Hepatocyte (in vitro differentiated cells): Measurements from ENCODE around the gene PIM1. TPM values are rescaled to one million over a fixed set of nuclear protein-coding genes. Genes with fewer than 3 reads are reported as not detected.

Experiments
- DNase-seq: peaks from one replicate; pipeline ENCODE4 v3.0.0-alpha.2; 2016; ENCODE audit warnings: low spot score
- H2AFZ ChIP-seq: fragments of 200-600 bp; sonication (generic); 2 replicates; pipeline ENCODE4 v1.6.0; 2016; ENCODE audit warnings: antibody characterized with exemption, mild to moderate bottlenecking
- H3K27ac ChIP-seq: fragments of 200-600 bp; sonication (generic); 2 replicates; pipeline ENCODE4 v1.5.1; 2016; ENCODE audit warnings: mild to moderate bottlenecking
- H3K27me3 ChIP-seq: fragments of 200-600 bp; sonication (generic); 2 replicates; pipeline ENCODE4 v1.6.1; 2016
- H3K36me3 ChIP-seq: fragments of 200-600 bp; sonication (generic); replicated peaks from 2 replicates; pipeline ENCODE4 v1.5.1; 2016; ENCODE audit warnings: low read depth; ENCODE audit not compliant: insufficient read depth
- H3K4me1 ChIP-seq: fragments of 200-600 bp; sonication (generic); 2 replicates; pipeline ENCODE4 v1.5.1; 2016; ENCODE audit warnings: mild to moderate bottlenecking, moderate library complexity; ENCODE audit not compliant: insufficient read depth
- H3K4me2 ChIP-seq: fragments of 200-600 bp; sonication (generic); 2 replicates; pipeline ENCODE4 v1.6.0; 2016
- H3K4me3 ChIP-seq: fragments of 200-600 bp; sonication (generic); 2 replicates; pipeline ENCODE4 v1.5.1; 2016; ENCODE audit warnings: mild to moderate bottlenecking
- H3K79me2 ChIP-seq: fragments of 200-600 bp; sonication (generic); 2 replicates; pipeline ENCODE4 v1.6.0; 2017; ENCODE audit warnings: mild to moderate bottlenecking
- H3K9me2 ChIP-seq: fragments of 200-600 bp; sonication (generic); replicated peaks from 2 replicates; pipeline ENCODE4 v1.6.0; 2017; ENCODE audit warnings: mild to moderate bottlenecking; ENCODE audit not compliant: insufficient read depth
- H3K9me3 ChIP-seq: fragments of 200-600 bp; sonication (generic); 2 replicates; pipeline ENCODE4 v1.5.1; 2016; ENCODE audit warnings: low read depth, mild to moderate bottlenecking
- H4K20me1 ChIP-seq: fragments of 200-600 bp; sonication (generic); 2 replicates; pipeline ENCODE4 v1.6.0; 2016; ENCODE audit warnings: mild to moderate bottlenecking; ENCODE audit not compliant: insufficient read depth, poor library complexity, severe bottlenecking
- EZH2 ChIP-seq: fragments of 200-600 bp; sonication (generic); IDR thresholded peaks from 2 replicates; pipeline ENCODE4 v1.6.1; 2016; ENCODE audit warnings: antibody characterized with exemption, mild to moderate bottlenecking, borderline replicate concordance
- EZH2phosphoT487 ChIP-seq: fragments of 200-600 bp; sonication (generic); IDR thresholded peaks from one replicate; pipeline ENCODE4 v1.6.1; 2018; ENCODE audit warnings: antibody characterized with exemption, mild to moderate bottlenecking, low read depth, moderate library complexity; ENCODE audit not compliant: unreplicated experiment, severe bottlenecking
- WGBS: methylation state at CpG from one replicate; pipeline ENCODE4 v1.1.6; 2016; ENCODE audit warnings: low lambda C conversion rate; ENCODE audit errors: missing lambda C conversion rate; 5-methylcytosine and 5-hydroxymethylcytosine counted together
- polyA plus RNA-seq: library from polyadenylated mRNA; unstranded; fragments of >200 nt; fragmentation: Nextera tagmentation; extraction: Ambion mirVana; gene quantifications from 2 replicates; pipeline ENCODE4 v1.2.1, GENCODE V29; 2016
- total RNA-seq: library from RNA; depleted of rRNA; stranded (reverse); fragments of >200 nt; gene quantifications from 2 replicates; pipeline ENCODE4 v1.2.3, GENCODE V29; 2014
- TF ChIP-seq, protein P1 (sequence below): fragments of 200-600 bp; sonication (generic); IDR thresholded peaks from 2 replicates; pipeline ENCODE4 v1.5.1; 2016; ENCODE audit warnings: antibody characterized with exemption, mild to moderate bottlenecking; ENCODE audit not compliant: poor library complexity

PIM1 gene
- total and polyA plus RNA-seq, 2 experiments from 2014 or later, result 71.3 to 99.1 TPM

DNA sequence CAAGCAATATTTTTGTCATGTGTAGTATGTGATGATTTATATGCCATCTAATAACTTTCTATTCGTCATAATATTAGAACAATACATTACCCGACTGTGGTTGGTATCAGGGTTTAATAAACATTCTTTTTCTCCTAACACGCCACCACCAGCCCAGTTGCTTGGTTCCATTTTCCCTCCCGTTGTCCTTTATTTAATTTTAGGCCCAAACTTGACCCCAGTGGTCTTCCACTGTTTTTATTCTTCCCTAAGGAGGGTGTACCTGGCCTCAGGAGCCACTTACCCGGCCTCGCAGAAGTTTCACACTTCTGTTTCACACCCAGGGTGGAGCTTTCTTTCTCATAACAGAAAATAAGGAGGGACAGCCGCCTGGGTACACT, 33.1 kb upstream of the PIM1 start:
- no peak for DNase-seq
- H3K4me1 ChIP-seq, result peaks cover 63% of the 10 kb centered on the region

DNA sequence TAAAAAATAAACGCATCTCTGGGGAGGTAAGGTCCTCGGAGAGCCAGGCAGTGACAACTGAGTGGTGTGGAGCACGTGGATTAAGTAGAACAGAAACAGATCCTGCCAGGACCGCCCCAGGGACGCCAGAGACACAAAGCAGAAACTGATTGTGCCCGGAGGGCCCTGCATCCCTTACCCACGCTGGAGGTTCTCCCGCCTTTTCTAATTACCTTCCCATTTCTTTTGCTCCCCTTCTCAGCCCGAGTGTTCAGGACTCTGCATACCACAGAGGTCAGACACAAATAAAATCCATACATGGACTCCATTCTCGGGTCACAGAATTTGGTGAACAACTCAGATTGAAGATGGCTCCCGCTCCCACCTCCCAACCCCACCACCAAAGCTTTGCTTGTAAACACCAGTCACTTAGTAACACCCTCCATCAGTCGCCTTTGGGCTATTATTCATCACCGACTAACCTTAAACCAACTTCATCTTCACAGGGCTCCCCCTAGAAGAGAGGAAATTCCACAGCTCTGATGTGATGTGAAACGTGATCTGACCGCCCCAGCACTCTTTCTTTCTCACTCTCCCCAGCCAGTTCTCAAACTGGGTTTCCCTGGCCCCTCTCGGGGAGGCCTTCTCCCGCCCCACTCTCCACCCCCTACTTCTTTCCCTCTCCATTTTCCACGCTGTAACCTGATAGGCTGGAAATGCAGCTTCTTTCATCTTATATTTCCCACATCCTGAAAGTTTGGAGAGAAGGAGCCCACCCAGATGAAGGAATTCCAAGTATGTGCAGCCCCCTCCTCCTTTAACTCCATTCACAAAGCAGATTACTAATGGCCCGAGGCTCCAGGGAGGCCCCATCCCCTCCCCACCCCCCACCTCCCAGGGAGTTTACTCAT, 32.5 kb upstream of the PIM1 start:
- Histone ChIP-seq H3K4me3 (no peak overlapping the region), H3K4me1 (peaks cover 62% of the 10 kb centered on the region), H4K20me1 (no peaks in the 10 kb centered on the region), H3K4me2 (peak overlapping the region; percentile 61), H3K36me3 (no peaks in the 10 kb centered on the region), H3K27me3 (no peaks in the 10 kb centered on the region), H3K79me2 (no peaks in the 10 kb centered on the region), H2AFZ (no peak overlapping the region), H3K9me2 (no peaks in the 10 kb centered on the region), H3K27ac (peak overlapping the region; percentile 89), H3K9me3 (no peaks in the 10 kb centered on the region)
- TF ChIP-seq, protein P1, sequence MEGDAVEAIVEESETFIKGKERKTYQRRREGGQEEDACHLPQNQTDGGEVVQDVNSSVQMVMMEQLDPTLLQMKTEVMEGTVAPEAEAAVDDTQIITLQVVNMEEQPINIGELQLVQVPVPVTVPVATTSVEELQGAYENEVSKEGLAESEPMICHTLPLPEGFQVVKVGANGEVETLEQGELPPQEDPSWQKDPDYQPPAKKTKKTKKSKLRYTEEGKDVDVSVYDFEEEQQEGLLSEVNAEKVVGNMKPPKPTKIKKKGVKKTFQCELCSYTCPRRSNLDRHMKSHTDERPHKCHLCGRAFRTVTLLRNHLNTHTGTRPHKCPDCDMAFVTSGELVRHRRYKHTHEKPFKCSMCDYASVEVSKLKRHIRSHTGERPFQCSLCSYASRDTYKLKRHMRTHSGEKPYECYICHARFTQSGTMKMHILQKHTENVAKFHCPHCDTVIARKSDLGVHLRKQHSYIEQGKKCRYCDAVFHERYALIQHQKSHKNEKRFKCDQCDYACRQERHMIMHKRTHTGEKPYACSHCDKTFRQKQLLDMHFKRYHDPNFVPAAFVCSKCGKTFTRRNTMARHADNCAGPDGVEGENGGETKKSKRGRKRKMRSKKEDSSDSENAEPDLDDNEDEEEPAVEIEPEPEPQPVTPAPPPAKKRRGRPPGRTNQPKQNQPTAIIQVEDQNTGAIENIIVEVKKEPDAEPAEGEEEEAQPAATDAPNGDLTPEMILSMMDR, result no peak
- TF ChIP-seq EZH2, result no peak
- TF ChIP-seq EZH2phosphoT487, result no peak
- DNase-seq, result peak; percentile 87
- WGBS, result 16% methylated on average over 19 of the region's 19 CpGs

More for the DNA sequence above, 33.1 kb upstream of the PIM1 start:
- Histone ChIP-seq H4K20me1 (no peaks in the 10 kb centered on the region), H3K27ac (peak overlapping the region; percentile 89), H3K4me2 (peak overlapping the region; percentile 61), H3K4me3 (no peak overlapping the region), H3K9me3 (no peaks in the 10 kb centered on the region), H3K36me3 (no peaks in the 10 kb centered on the region), H3K27me3 (no peaks in the 10 kb centered on the region), H3K79me2 (no peaks in the 10 kb centered on the region), H3K9me2 (no peaks in the 10 kb centered on the region), H2AFZ (no peak overlapping the region)
- 43% methylated on average over 7 of the region's 7 CpGs for WGBS
- TF ChIP-seq EZH2, result no peak
- TF ChIP-seq, protein P1, result no peak
- TF ChIP-seq EZH2phosphoT487, result no peak

DNA sequence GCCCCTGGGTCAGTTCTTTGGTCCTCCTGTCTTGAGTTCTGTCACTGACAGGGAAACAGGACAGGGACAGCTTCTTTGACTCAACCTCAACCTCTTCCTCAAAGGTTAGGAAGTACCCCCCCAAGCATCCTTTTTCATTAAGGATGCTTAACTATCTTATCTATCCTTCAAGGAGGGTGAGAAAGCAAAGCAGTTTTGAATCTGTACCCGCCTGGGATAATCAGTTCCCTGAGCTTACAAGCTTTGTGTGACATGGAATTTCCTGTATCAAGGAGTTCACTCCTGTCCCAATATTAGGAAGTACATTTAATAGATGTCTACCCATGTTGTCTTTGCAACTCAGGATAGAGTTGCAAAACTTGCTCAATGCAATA, 31.1 kb upstream of the PIM1 start:
- Histone ChIP-seq H3K9me3 (no peaks in the 10 kb centered on the region), H3K27me3 (no peaks in the 10 kb centered on the region), H3K4me2 (no peak overlapping the region), H2AFZ (no peak overlapping the region), H3K9me2 (no peaks in the 10 kb centered on the region), H4K20me1 (no peaks in the 10 kb centered on the region), H3K27ac (peak overlapping the region; percentile 89), H3K4me1 (peaks cover 61% of the 10 kb centered on the region), H3K4me3 (no peak overlapping the region), H3K36me3 (no peaks in the 10 kb centered on the region), H3K79me2 (no peaks in the 10 kb centered on the region)
- WGBS, result 69% methylated on average over 1 of the region's 1 CpG
- TF ChIP-seq EZH2phosphoT487 (no peak), EZH2 (no peak)
- TF ChIP-seq, protein P1, result no peak
- no peak for DNase-seq
